ENCODE measurements around the gene WDR43. TPM values are rescaled to one million over a fixed set of nuclear protein-coding genes. Genes with fewer than 3 reads are reported as not detected.

Gene WDR43
- polyA plus RNA-seq, 1 of the 3 experiments (the other 2 are of a cell fraction): 35.1 TPM

DNA sequence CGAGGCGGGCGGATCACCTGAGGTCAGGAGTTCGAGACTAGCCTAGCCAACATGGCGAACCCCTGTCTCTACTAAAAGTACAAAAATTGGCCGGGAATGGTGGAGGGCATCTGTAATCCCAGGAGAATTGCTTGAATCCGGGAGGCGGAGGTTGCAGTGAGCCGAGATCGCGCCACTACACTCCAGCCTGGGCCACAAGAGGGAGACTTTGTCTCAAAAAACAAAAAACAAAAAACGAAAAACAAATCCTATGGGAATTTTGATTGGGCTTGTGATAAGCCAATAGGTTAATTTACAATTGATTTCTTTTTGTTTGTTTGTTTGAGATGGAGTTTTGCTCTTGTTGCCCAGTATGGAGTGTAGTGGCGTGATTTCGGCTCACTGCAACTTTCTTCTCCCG lies 62.4 kb downstream of the WDR43 start:
- Histone ChIP-seq H3K9me3 (no peaks in the 10 kb centered on the region), H3K79me2 (ENCODE audit: insufficient read depth) (no peaks in the 10 kb centered on the region), H3K9ac (no peak overlapping the region), H3K27ac (ENCODE audit: low read depth in 2 of 2, low read length in 1 of 2) (no peak overlapping the region), H2AFZ (ENCODE audit: low read depth) (peak overlapping the region; percentile 27; the same call in 1 of the 2 replicates), H4K20me1 (ENCODE audit: insufficient read depth) (no peaks in the 10 kb centered on the region), H3K36me3 (replicated peaks in 1 of 2; ENCODE audit: control insufficient read depth in 1 of 2, insufficient read depth in 2 of 2, low read length in 1 of 2) (no peaks in the 10 kb centered on the region), H3K4me3 (ENCODE audit: low read depth in 2 of 2, low read length in 1 of 2) (peak overlapping the region; percentile 34 to 49), H3K9me2 (no peaks in the 10 kb centered on the region), H3K4me1 (ENCODE audit: control insufficient read depth in 1 of 2, insufficient read depth in 2 of 2, low read depth in 1 of 2, low read length in 1 of 2) (peaks cover 0 to 13% of the 10 kb centered on the region in 2 experiments; a peak in 2 of 4 replicates), H3K4me2 (peak overlapping the region; percentile 51), H3F3A (replicated peaks; ENCODE audit: insufficient read depth) (peaks cover 4% of the 10 kb centered on the region), H3K27me3 (ENCODE audit: insufficient read depth) (no peaks in the 10 kb centered on the region)
- POLR2A ChIA-PET: no interaction called here
- 69% methylated on average over 15 of the region's 15 CpGs for WGBS (ENCODE audit: low lambda C conversion rate)
- TF ChIP-seq RCOR1 (IDR thresholded peaks at IDR 0.05; ENCODE audit: low read length): no peak
- TF ChIP-seq, protein P1, sequence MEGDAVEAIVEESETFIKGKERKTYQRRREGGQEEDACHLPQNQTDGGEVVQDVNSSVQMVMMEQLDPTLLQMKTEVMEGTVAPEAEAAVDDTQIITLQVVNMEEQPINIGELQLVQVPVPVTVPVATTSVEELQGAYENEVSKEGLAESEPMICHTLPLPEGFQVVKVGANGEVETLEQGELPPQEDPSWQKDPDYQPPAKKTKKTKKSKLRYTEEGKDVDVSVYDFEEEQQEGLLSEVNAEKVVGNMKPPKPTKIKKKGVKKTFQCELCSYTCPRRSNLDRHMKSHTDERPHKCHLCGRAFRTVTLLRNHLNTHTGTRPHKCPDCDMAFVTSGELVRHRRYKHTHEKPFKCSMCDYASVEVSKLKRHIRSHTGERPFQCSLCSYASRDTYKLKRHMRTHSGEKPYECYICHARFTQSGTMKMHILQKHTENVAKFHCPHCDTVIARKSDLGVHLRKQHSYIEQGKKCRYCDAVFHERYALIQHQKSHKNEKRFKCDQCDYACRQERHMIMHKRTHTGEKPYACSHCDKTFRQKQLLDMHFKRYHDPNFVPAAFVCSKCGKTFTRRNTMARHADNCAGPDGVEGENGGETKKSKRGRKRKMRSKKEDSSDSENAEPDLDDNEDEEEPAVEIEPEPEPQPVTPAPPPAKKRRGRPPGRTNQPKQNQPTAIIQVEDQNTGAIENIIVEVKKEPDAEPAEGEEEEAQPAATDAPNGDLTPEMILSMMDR (IDR thresholded peaks at IDR 0.05): peak; percentile 71
- TF ChIP-seq MEF2A (IDR thresholded peaks at IDR 0.05; ENCODE audit: borderline replicate concordance, low read depth): no peak
- TF ChIP-seq ELF1 (IDR thresholded peaks at IDR 0.05): no peak
- no peak for TF ChIP-seq FOXM1 (IDR thresholded peaks at IDR 0.05; ENCODE audit: low read depth)
- TF ChIP-seq RAD21 (IDR thresholded peaks at IDR 0.05; ENCODE audit: low read length): peak; percentile 57
- peak; percentile 28 for TF ChIP-seq SMC3 (IDR thresholded peaks at IDR 0.05; ENCODE audit: low read depth, low read length)
- CTCF ChIA-PET: interaction anchor here (0.6 to 1.7 kb wide), 13 partner anchors 19 to 1132 kb away, joined by 3 to 9 read pairs (median 3); no protein-coding TSS in a partner anchor
- no peak for DNase-seq

DNA sequence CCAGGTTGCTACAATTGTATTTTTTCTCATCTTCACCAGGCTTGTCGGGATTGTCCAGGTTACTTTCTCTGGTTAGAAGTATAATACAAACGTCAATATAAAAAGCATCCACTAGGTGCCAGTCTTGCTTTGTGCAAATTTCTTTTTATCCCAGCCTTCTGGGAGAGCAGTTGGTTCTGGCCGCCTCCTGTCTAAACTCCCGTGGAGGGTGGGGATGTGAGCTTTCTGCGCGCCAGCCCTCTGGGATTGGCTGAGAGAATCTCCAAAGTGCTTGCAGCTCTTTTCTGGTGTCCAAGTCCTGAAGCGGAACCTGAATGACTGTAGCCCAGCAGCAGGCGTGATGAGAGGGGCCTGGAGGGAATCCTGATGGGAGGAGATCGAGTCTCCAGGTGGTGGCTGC lies 64.2 kb downstream of the WDR43 start:
- Histone ChIP-seq H3F3A (replicated peaks; ENCODE audit: insufficient read depth) (no peaks in the 10 kb centered on the region), H3K4me1 (ENCODE audit: control insufficient read depth in 1 of 2, insufficient read depth in 2 of 2, low read depth in 1 of 2, low read length in 1 of 2) (peaks cover 0 to 10% of the 10 kb centered on the region in 2 experiments; a peak in 1 of 4 replicates), H3K36me3 (replicated peaks in 1 of 2; ENCODE audit: control insufficient read depth in 1 of 2, insufficient read depth in 2 of 2, low read length in 1 of 2) (no peaks in the 10 kb centered on the region), H3K27me3 (ENCODE audit: insufficient read depth) (no peaks in the 10 kb centered on the region), H3K9me3 (no peaks in the 10 kb centered on the region), H3K4me3 (ENCODE audit: low read depth in 2 of 2, low read length in 1 of 2) (no peak overlapping the region; a peak in 1 of 4 replicates), H3K9me2 (no peaks in the 10 kb centered on the region), H3K79me2 (ENCODE audit: insufficient read depth) (no peaks in the 10 kb centered on the region), H3K27ac (ENCODE audit: low read depth in 2 of 2, low read length in 1 of 2) (peak overlapping the region in 1 of 2 experiments; percentile 26; a peak in 1 of 4 replicates), H3K4me2 (peak overlapping the region; percentile 38; the same call in 1 of the 2 replicates), H3K9ac (no peak overlapping the region), H4K20me1 (ENCODE audit: insufficient read depth) (no peaks in the 10 kb centered on the region), H2AFZ (ENCODE audit: low read depth) (no peak overlapping the region)
- ChIA-PET POLR2A (interaction anchor here (0.5 to 1.3 kb wide), 4 partner anchors 155 to 1114 kb away, joined by 3 to 7 read pairs (median 5); partner anchors contain the start of gene ALK), CTCF (interaction anchor here (0.6 to 2.8 kb wide), 73 partner anchors 8 to 1160 kb away, joined by 3 to 22 read pairs (median 4); partner anchors contain the start of genes ALK and TOGARAM2)
- WGBS (ENCODE audit: low lambda C conversion rate): 13% methylated on average over 7 of the region's 9 CpGs
- peak; percentile 87 for DNase-seq
- TF ChIP-seq EP300 (IDR thresholded peaks at IDR 0.05; ENCODE audit: borderline replicate concordance in 1 of 2, low read depth in 1 of 2, low read length in 1 of 2) (0 out of 4 replicates have a peak, but pooled peaks of 1 of the 2 experiments have one; percentile 18), GABPA (IDR thresholded peaks at IDR 0.05; ENCODE audit: low read depth) (no peak), MXI1 (IDR thresholded peaks at IDR 0.05; ENCODE audit: low read depth, low read length) (peak; percentile 52; the same call in 1 of the 2 replicates), RCOR1 (IDR thresholded peaks at IDR 0.05; ENCODE audit: low read length) (peak; percentile 41), ELF1 (IDR thresholded peaks at IDR 0.05) (no peak), RAD21 (IDR thresholded peaks at IDR 0.05; ENCODE audit: low read length) (peak; percentile 99), FOXM1 (IDR thresholded peaks at IDR 0.05; ENCODE audit: low read depth) (no peak), JUND (IDR thresholded peaks at IDR 0.05) (no peak), TEAD4 (IDR thresholded peaks at IDR 0.05; ENCODE audit: borderline replicate concordance, insufficient read depth) (no peak), TAF1 (IDR thresholded peaks at IDR 0.05; ENCODE audit: borderline replicate concordance, low read depth, low read length) (no peak), SMC3 (IDR thresholded peaks at IDR 0.05; ENCODE audit: low read depth, low read length) (peak; percentile 91), CHD2 (IDR thresholded peaks at IDR 0.05; ENCODE audit: low read length, partially characterized antibody) (peak; percentile 47)
- TF ChIP-seq, protein P2, sequence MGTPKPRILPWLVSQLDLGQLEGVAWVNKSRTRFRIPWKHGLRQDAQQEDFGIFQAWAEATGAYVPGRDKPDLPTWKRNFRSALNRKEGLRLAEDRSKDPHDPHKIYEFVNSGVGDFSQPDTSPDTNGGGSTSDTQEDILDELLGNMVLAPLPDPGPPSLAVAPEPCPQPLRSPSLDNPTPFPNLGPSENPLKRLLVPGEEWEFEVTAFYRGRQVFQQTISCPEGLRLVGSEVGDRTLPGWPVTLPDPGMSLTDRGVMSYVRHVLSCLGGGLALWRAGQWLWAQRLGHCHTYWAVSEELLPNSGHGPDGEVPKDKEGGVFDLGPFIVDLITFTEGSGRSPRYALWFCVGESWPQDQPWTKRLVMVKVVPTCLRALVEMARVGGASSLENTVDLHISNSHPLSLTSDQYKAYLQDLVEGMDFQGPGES (IDR thresholded peaks at IDR 0.05; ENCODE audit: low read depth, low read length): no peak
- TF ChIP-seq, protein P3, sequence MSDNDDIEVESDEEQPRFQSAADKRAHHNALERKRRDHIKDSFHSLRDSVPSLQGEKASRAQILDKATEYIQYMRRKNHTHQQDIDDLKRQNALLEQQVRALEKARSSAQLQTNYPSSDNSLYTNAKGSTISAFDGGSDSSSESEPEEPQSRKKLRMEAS (IDR thresholded peaks at IDR 0.05; ENCODE audit: low read depth): no peak
- TF ChIP-seq, protein P1 (IDR thresholded peaks at IDR 0.05): peak; percentile 79
- TF ChIP-seq, protein P4, sequence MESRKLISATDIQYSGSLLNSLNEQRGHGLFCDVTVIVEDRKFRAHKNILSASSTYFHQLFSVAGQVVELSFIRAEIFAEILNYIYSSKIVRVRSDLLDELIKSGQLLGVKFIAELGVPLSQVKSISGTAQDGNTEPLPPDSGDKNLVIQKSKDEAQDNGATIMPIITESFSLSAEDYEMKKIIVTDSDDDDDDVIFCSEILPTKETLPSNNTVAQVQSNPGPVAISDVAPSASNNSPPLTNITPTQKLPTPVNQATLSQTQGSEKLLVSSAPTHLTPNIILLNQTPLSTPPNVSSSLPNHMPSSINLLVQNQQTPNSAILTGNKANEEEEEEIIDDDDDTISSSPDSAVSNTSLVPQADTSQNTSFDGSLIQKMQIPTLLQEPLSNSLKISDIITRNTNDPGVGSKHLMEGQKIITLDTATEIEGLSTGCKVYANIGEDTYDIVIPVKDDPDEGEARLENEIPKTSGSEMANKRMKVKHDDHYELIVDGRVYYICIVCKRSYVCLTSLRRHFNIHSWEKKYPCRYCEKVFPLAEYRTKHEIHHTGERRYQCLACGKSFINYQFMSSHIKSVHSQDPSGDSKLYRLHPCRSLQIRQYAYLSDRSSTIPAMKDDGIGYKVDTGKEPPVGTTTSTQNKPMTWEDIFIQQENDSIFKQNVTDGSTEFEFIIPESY (IDR thresholded peaks at IDR 0.05; ENCODE audit: borderline replicate concordance, low read depth): no peak
